K562 (cell line): ENCODE measurements around the gene RNF135.

Experiments
- ASH1L ChIP-seq: fragments of 450-650 bp; IDR thresholded peaks from 2 replicates; pipeline ENCODE4 v1.6.1; 2018; ENCODE audit warnings: borderline replicate concordance, mild to moderate bottlenecking, low read depth; ENCODE audit not compliant: partially characterized antibody
- BDP1 ChIP-seq: IDR thresholded peaks from 3 replicates; pipeline ENCODE4 v1.6.1; 2011; ENCODE audit not compliant: insufficient read length, insufficient read depth
- POLR2AphosphoS5 ChIP-seq: IDR thresholded peaks from 2 replicates; pipeline ENCODE4 v1.6.1; 2011; ENCODE audit warnings: mild to moderate bottlenecking, low read depth, low read length, moderate library complexity; ENCODE audit not compliant: control insufficient read depth, insufficient read depth
- ZFP36 ChIP-seq: fragments of 150-350 bp; IDR thresholded peaks from 2 replicates; pipeline ENCODE4 v1.6.1; 2018; ENCODE audit warnings: low read length, low read depth; ENCODE audit not compliant: partially characterized antibody
- TF ChIP-seq, protein P1 (sequence below), 3 experiments: IDR thresholded peaks in 2 of 3; conservative IDR thresholded peaks in 1 of 3; 2 replicates each; pipeline ENCODE4 v1.5.1; 2011 to 2012; ENCODE audit warnings: low read length in 3 of 3, mild to moderate bottlenecking in 3 of 3, control low read depth in 2 of 3, improper control_type of control experiment in 1 of 3, inconsistent platforms in 1 of 3, low read depth in 1 of 3, mixed read lengths in 1 of 3, moderate library complexity in 1 of 3; ENCODE audit not compliant: insufficient read depth in 2 of 3

- no peak for TF ChIP-seq POLR2AphosphoS5
- TF ChIP-seq, protein P1, sequence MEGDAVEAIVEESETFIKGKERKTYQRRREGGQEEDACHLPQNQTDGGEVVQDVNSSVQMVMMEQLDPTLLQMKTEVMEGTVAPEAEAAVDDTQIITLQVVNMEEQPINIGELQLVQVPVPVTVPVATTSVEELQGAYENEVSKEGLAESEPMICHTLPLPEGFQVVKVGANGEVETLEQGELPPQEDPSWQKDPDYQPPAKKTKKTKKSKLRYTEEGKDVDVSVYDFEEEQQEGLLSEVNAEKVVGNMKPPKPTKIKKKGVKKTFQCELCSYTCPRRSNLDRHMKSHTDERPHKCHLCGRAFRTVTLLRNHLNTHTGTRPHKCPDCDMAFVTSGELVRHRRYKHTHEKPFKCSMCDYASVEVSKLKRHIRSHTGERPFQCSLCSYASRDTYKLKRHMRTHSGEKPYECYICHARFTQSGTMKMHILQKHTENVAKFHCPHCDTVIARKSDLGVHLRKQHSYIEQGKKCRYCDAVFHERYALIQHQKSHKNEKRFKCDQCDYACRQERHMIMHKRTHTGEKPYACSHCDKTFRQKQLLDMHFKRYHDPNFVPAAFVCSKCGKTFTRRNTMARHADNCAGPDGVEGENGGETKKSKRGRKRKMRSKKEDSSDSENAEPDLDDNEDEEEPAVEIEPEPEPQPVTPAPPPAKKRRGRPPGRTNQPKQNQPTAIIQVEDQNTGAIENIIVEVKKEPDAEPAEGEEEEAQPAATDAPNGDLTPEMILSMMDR (IDR thresholded peaks at IDR 0.05 in 2 of 3, conservative IDR thresholded peaks at IDR 0.05 in 1 of 3; ENCODE audit: insufficient read depth in 2 of 3, low read depth in 1 of 3, low read length in 3 of 3): 0 out of 6 replicates have a peak, but pooled peaks of 1 of the 3 experiments have one; percentile 4
- no peak for TF ChIP-seq ASH1L
- no peak for TF ChIP-seq ZFP36
- TF ChIP-seq BDP1: no peak
These were observed 46.5 kb upstream of the RNF135 start for GRCh38 chr17:30924341-30924740.
